Thyroid gland (tissue), 4 donors: ENCODE measurements around the gene RXFP2.

Source experiments
- CTCF ChIP-seq, 6 experiments: fragments of 200-600 bp in 3 of 6; fragments of 450-650 bp in 3 of 6; sonication (generic) in 3 of 6; IDR thresholded peaks; one replicate each; pipeline ENCODE4 v1.5.1; 2016 to 2019; ENCODE audit warnings: antibody characterized with exemption in 6 of 6, mild to moderate bottlenecking in 2 of 6, inconsistent platforms in 1 of 6, moderate library complexity in 1 of 6
- POLR2A ChIP-seq, 2 donors: fragments of 450-650 bp; IDR thresholded peaks; one replicate each; pipeline ENCODE4 v1.6.1; 2017; ENCODE audit warnings: antibody characterized with exemption in 2 of 2, mild to moderate bottlenecking in 2 of 2, moderate library complexity in 1 of 2

GRCh38 chr13:31849206-31849605 lies 109.9 kb downstream of the RXFP2 start:
- TF ChIP-seq CTCF (IDR thresholded peaks at IDR 0.05) (no peak), POLR2A (IDR thresholded peaks at IDR 0.05) (no peak)
